Panc1 (cell line): ENCODE measurements around the gene RBBP8.

Experiments used
- CTCF ChIP-seq: fragments of 450-650 bp; IDR thresholded peaks from 2 replicates; pipeline ENCODE4 v1.5.1; 2017; ENCODE audit warnings: mild to moderate bottlenecking
- POLR2AphosphoS5 ChIP-seq: IDR thresholded peaks from 2 replicates; pipeline ENCODE4 v1.6.1; 2012; ENCODE audit warnings: mild to moderate bottlenecking, low read depth, low read length, moderate library complexity
- REST ChIP-seq, 2 experiments: IDR thresholded peaks; 2 replicates each; pipeline ENCODE4 v1.6.1; 2011 to 2012; ENCODE audit warnings: low read depth in 2 of 2, control low read depth in 1 of 2, low read length in 1 of 2, mild to moderate bottlenecking in 1 of 2, moderate library complexity in 1 of 2; ENCODE audit not compliant: insufficient read depth in 1 of 2
- SIN3A ChIP-seq: IDR thresholded peaks from 2 replicates; pipeline ENCODE4 v1.6.1; 2012; ENCODE audit warnings: low read depth, mild to moderate bottlenecking, low read length, moderate library complexity, borderline replicate concordance; ENCODE audit not compliant: insufficient read depth
- TCF7L2 ChIP-seq: IDR thresholded peaks from 2 replicates; pipeline ENCODE4 v1.6.1; 2011; ENCODE audit warnings: mild to moderate bottlenecking, low read depth, low read length, inconsistent platforms

GRCh38 chr18:23032030-23032582 lies 99.0 kb downstream of the RBBP8 start:
- TF ChIP-seq CTCF = no peak
- TF ChIP-seq SIN3A = no peak
- no peak for TF ChIP-seq POLR2AphosphoS5
- no peak for TF ChIP-seq REST (IDR thresholded peaks at IDR 0.05; ENCODE audit: insufficient read depth in 1 of 2, low read depth in 2 of 2, low read length in 1 of 2)
- TF ChIP-seq TCF7L2 = no peak
